ENCODE results near the gene NPAS1. TPM values are rescaled to one million over a fixed set of nuclear protein-coding genes. Genes with fewer than 3 reads are reported as not detected.
"Not testable (repeated sequence)": the region's sequence is repeated elsewhere in the genome, so short reads cannot be mapped to it uniquely, and the experiment has no call there.

The NPAS1 gene
- total RNA-seq, 1 donor from 2014 or later = 3.9 TPM

DNA sequence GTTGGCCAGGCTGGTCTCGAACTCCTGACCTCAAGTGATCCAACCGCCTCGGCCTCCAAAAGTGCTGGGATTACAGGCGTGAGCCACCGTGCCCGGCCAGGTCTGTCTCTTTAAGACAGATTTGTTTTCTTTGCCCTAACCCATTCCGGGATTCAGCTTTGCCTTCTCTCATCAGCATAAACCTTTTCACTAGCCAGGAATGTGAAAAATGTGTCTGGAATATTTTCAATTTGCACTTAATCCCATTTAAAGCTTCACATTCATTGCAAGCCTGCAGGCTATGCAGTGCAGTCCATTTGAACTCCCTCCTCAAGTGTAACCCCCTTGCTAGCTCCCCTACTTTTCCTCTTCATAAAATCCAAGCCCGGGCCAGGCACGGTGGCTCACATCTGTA lies 29.7 kb downstream of the NPAS1 start:
- peaks cover 4% of the 10 kb centered on the region for H3K36me3 Mint-ChIP-seq
- TF ChIP-seq, protein P1, sequence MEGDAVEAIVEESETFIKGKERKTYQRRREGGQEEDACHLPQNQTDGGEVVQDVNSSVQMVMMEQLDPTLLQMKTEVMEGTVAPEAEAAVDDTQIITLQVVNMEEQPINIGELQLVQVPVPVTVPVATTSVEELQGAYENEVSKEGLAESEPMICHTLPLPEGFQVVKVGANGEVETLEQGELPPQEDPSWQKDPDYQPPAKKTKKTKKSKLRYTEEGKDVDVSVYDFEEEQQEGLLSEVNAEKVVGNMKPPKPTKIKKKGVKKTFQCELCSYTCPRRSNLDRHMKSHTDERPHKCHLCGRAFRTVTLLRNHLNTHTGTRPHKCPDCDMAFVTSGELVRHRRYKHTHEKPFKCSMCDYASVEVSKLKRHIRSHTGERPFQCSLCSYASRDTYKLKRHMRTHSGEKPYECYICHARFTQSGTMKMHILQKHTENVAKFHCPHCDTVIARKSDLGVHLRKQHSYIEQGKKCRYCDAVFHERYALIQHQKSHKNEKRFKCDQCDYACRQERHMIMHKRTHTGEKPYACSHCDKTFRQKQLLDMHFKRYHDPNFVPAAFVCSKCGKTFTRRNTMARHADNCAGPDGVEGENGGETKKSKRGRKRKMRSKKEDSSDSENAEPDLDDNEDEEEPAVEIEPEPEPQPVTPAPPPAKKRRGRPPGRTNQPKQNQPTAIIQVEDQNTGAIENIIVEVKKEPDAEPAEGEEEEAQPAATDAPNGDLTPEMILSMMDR (IDR thresholded peaks at IDR 0.05; ENCODE audit: unreplicated experiment) = no peak
- no peaks in the 10 kb centered on the region for H3K9me3 Mint-ChIP-seq
- no peak for DNase-seq (ENCODE audit: low spot score in 2 of 2, unreplicated experiment in 2 of 2)
- peaks cover 29% of the 10 kb centered on the region for H3K4me1 Mint-ChIP-seq
- peak overlapping the region; percentile 98 for H3K27ac Mint-ChIP-seq
- H3K4me3 Mint-ChIP-seq = peak overlapping the region; percentile 86
- H3K27me3 Mint-ChIP-seq (ENCODE audit: low read depth) = no peaks in the 10 kb centered on the region

DNA sequence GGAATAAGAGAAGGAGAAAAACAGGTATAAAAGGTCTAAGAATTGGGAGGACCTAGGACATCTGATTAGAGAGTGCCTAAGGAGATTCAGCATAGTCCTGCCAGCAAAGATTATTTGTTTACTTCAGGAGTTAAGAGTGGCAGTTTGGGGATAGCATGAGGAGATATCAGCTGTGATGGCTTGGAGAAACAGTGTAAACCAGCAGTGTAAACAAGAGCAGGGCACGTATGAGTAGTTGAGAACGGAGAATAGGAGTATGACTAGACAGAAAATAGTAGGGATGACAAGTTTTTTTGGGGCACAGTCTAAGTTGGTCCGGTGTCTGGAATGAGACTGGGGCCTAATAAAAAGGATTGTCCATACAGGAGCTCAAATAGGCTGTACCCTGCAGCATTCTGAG lies 30.9 kb downstream of the NPAS1 start:
- H3K36me3 Mint-ChIP-seq; H3K9me3 Mint-ChIP-seq; H3K27me3 Mint-ChIP-seq (ENCODE audit: low read depth); H3K4me3 Mint-ChIP-seq; DNase-seq (ENCODE audit: low spot score in 2 of 2, unreplicated experiment in 2 of 2): not testable (repeated sequence)
- Mint-ChIP-seq H3K4me1 (peaks cover 29% of the 10 kb centered on the region), H3K27ac (peak overlapping the region; percentile 70)

DNA sequence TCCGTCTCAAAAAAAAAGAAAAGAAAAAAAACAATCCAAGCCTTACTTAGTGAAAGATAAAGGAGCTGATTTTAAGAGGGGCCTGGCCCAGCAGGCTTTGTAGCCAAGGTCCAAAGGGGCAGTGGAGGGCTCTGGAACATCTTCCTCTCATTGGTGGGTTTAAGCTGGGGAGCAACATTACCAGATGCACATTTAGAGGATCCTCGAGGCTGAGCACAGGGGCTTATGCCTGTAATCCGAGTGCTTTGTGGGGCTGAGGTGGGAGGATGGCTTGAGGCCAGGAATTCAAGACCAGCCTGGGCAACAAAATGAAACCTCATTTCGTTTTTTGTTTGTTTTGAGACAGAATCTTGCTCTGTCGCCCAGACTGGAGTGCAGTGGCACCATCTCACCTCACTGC lies 36.8 kb downstream of the NPAS1 start:
- peaks cover 26% of the 10 kb centered on the region for H3K4me1 Mint-ChIP-seq
- no peak for DNase-seq (ENCODE audit: low spot score in 2 of 2, unreplicated experiment in 2 of 2)
- no peaks in the 10 kb centered on the region for H3K9me3 Mint-ChIP-seq
- no peak overlapping the region for H3K4me3 Mint-ChIP-seq
- no peaks in the 10 kb centered on the region for H3K36me3 Mint-ChIP-seq
- no peaks in the 10 kb centered on the region for H3K27me3 Mint-ChIP-seq (ENCODE audit: low read depth)
- TF ChIP-seq, protein P1 (IDR thresholded peaks at IDR 0.05; ENCODE audit: unreplicated experiment) = no peak
- H3K27ac Mint-ChIP-seq = peak overlapping the region; percentile 75

DNA sequence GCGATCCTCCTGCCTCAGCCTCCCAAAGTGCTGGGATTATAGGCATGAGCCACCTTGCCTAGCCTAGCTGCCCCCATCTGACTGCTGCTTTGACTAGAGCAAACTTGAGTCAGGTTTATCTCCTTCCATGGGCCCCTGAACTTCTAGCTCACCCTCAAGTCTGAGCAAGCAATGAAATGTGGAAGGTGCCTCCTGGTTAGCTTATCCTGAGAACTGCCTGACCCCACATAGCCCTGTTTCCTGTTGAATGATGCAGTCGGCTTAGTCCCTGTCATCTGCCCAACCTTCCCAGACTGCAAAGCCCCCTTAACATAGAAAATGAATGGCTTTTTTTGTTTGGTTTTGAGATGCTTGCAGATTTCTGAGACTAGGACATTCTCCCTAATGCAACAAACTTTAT lies 37.7 kb downstream of the NPAS1 start:
- peak overlapping the region; percentile 43 for H3K27ac Mint-ChIP-seq

DNA sequence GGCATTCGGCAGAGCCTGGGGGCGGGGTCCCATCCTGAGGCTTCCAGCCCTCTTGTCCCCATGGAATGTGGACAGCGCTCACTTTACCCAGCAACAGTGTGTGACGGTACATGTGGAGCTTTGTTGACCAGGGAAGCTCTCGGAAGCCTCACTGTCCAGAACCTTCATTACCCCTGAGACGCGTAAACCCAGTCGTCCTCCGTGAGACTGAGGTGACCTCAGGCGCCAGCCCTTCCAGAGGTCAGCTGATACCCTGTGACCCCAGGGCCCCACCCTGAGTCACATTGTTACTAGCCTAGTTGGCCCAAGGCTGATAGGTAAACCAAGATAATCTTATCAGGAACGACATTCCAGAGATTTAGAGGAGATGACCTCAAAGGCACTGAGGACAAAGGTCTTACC lies 39.0 kb downstream of the NPAS1 start:
- Mint-ChIP-seq H3K36me3 (peaks cover 3% of the 10 kb centered on the region), H3K9me3 (no peaks in the 10 kb centered on the region), H3K4me1 (peaks cover 25% of the 10 kb centered on the region), H3K4me3 (no peak overlapping the region), H3K27ac (no peak overlapping the region), H3K27me3 (ENCODE audit: low read depth) (no peaks in the 10 kb centered on the region)
- TF ChIP-seq, protein P1 (IDR thresholded peaks at IDR 0.05; ENCODE audit: unreplicated experiment) = no peak
- DNase-seq (ENCODE audit: low spot score in 2 of 2, unreplicated experiment in 2 of 2) = no peak

More for the DNA sequence above, 37.7 kb downstream of the NPAS1 start:
- no peak overlapping the region for H3K4me3 Mint-ChIP-seq
- TF ChIP-seq, protein P1 (IDR thresholded peaks at IDR 0.05; ENCODE audit: unreplicated experiment) = no peak
- no peak for DNase-seq (ENCODE audit: low spot score in 2 of 2, unreplicated experiment in 2 of 2)
- no peaks in the 10 kb centered on the region for H3K27me3 Mint-ChIP-seq (ENCODE audit: low read depth)
- H3K4me1 Mint-ChIP-seq = peaks cover 25% of the 10 kb centered on the region
- no peaks in the 10 kb centered on the region for H3K36me3 Mint-ChIP-seq
- no peaks in the 10 kb centered on the region for H3K9me3 Mint-ChIP-seq

DNA sequence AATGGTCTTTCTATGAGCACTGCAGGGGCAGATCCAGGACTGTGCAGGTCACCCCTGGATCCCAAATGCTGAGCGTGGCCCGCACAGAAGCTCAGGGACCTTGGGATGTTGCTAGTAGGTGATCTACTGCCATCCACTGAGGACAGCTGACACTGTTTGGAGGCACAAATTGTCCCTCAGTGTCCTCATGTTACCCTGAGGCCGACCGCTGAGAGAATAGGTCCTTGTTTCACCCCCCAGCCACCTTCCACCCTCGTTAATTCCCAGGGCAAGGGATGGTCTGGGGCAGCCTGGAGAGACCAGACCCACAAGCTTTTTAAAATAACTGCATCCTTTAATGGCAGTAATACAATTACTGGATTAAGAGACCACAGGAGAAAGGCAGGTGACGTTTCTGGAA lies 44.2 kb downstream of the NPAS1 start:
- Mint-ChIP-seq H3K36me3 (peaks cover 10% of the 10 kb centered on the region), H3K4me3 (no peak overlapping the region), H3K27ac (no peak overlapping the region), H3K27me3 (ENCODE audit: low read depth) (no peaks in the 10 kb centered on the region), H3K4me1 (peaks cover 4% of the 10 kb centered on the region), H3K9me3 (no peaks in the 10 kb centered on the region)
- DNase-seq (ENCODE audit: low spot score in 2 of 2, unreplicated experiment in 2 of 2) = no peak
- TF ChIP-seq, protein P1 (IDR thresholded peaks at IDR 0.05; ENCODE audit: unreplicated experiment) = no peak

Data from mesothelial cell of epicardium (in vitro differentiated cells).